Stimulated activated CD4-positive, alpha-beta T cell treated with anti-CD3 and anti-CD28 coated beads, Interleukin-15, amount 100 ng/mL, for 1 hour (primary cell): ENCODE data around the gene BRD3OS.
A peak's percentile ranks its signal among the peaks of the same experiment; 100 is the strongest.
"Not testable (repeated sequence)": the region's sequence is repeated elsewhere in the genome, so short reads cannot be mapped to it uniquely, and the experiment has no call there.

ENCODE experiments used
- DNase-seq, 2 donors: peaks; one replicate each; pipeline ENCODE4 v3.0.0-alpha.2; 2020; ENCODE audit warnings: low read depth in 1 of 2, low spot score in 1 of 2

BRD3OS gene

DNA sequence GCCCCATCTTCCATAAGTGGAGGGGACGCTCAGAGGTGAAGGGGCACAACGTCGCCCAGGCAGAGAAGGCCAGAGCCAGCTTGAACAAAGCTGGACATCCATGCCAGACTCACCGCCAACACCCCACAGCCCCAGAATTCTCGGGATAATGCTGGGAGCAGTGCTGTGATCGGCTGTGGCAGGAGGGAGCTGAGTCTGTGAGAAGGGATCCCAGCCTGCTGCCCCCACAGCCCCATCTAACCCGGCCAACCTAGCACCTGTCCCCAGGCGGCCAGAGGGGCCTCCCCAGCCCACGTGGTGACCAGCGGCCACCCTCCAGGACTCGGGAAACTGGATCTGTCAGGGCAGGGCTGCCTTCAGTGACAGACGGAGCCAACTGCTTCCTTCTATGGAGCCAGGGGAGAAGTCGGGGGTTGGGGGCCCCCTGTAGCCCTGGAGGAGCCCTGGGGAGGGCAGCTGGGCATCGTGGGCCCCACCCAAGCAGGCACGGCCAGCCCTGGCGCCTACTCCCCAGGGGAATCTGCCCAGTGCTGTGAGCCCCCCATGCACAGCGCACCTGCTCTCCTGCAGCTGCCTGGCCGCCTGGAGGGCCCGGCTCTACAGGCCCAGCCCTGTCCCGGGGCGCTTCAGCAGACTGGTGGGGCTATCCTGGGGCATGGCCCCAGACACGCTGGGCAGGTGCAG, 36.5 kb downstream of the BRD3OS start:
- DNase-seq, result no peak

DNA sequence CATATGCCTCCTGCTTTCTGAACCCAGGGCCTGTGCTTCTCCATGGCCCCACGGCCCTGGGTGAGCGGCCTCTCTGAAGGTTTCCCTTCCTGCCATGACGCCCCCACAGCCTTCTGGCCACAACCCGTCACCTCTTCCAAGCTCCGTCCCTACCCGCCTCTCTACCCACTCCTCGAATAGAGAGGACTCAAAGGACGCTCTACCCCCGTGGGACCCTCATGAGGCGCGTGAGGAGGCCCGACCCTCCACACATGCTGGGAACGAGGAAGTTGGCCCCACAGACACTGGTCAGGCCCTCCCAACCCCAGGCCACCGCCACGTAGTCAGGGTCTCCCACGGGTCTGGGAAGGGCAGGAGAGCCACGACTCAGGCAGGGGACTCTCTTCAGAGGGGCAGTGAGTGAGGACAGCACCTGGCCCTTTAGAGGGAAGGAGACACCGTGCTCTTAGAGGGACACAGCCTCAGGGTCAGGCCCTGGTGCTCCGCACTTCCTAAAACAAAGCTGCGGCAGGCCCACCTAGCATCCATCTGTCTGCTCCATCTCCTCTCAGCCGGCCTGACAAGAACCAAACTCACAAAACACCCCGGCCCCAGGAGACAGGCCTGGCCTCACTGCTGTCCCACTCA, 37.3 kb downstream of the BRD3OS start:
- DNase-seq, result no peak

DNA sequence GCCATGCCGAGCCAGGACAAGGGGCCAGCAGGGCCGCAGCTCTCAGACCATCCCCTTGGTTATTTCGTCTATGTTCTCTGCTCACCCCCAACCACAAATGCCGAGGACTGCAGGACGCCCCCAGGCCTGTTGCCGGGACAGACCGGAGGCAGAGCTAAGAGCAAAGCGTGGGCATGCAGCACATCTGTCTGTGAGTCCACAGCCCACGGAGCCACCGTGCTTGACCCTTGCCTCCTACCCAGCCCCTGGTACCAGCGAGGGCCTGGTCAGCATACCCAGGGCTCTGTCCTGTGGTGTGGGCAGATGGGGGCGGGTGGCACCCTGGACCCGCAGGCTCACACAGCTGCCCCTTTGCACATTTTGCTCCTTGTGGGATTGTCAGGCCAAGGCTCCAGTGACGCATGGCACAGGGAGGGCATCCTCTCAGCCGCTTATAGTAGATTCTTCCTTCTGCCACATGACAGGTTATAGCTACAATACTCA, 37.8 kb downstream of the BRD3OS start:
- DNase-seq, result no peak

DNA sequence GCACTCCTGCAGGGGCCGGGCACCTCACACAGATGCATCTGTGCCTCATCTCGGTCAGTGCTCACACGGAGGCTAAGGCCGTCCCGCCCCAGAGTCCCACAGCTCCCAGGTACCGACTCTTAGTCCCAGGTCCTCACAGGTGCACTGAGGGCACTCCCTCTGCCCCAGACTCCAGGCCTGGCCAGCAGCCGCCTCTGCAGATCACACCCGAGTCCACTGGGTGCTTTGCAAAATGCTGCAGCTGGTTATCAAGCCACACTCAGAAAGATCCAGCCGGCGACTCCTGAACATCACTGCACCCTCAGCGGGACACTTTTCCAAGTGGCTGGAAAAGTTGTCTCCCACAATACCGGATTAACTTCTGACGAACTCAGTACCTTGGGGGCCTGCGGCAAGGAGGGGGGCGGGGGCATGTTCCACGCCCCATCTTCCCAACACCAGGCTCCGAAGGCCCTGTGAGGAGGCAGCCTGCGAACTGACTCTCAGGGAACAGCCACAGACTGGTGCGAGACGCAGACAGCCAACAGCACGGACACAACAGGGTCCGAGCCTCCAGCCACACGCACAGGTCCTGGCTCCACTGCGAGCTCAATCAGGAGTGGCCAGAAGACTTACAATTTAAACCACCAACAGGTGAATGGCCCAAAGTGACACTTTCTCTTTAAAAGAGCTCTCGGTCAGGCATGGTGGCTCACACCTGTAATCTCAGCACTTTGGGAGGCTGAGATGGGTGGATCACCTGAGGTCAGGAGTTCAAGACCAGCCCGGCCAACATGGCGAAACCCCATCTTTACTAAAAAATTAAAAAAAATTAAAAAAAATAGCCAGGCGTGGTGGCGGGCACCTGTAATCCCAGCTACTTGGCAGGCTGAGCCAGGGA, 38.5 kb downstream of the BRD3OS start:
- no peak for DNase-seq

DNA sequence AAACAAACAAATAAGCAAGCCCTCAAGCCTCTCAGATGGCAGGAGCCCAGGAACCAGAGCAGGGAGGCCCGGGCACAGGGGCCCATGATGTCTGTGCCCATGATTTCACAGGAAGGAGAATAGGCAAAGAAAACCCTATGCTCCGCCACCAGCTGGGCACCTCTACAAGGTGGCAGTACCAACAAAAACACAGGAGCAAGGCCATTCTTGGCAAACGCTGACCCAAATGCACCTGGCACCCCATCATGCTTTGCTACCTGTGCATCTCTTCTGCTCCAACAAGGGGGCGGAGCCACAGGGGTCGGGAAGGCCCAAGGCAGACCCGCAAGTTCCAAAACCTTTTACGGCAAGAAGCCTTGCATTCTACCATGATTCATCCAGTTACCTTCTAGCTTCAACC, 39.4 kb downstream of the BRD3OS start:
- no peak for DNase-seq

DNA sequence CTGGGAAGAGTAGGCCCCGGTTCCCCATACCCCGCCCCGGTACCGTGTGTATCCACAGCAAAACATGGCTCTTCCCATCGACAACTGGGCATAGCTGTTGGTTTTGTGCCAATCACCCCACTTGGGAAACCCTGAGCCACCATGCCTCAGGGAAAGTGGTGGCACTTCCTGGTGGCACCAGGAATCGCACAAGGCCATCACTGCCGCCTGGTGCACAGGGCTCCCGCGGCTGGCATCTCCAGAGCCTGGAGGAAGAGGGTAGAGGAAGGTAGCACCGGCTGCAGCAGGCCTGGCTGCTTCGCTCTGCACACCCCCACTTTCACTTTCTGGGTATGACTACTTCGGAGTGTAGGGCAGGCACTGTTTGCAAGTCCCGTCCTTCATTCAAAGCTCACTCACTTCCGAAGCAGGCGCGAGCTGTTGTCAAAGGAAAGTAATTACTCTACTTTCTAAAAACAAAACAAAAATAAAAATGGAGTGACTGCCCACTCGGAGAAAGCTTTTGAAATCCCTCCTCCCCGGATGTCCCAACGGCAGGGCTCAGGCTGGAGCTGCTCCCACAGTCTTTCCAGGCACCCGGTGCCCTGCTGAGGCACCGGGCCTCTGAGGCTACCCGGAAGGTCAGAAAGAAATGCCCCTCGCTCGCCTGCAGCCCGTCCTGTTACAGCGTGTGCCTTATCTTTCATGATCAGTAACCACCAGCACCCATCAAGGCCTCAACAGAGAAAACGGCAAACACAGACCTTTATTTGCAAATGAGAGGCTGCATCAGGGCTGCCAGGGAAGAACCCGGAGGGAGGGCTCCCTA, 40.5 kb downstream of the BRD3OS start:
- DNase-seq, result peak; percentile 14 to 42

DNA sequence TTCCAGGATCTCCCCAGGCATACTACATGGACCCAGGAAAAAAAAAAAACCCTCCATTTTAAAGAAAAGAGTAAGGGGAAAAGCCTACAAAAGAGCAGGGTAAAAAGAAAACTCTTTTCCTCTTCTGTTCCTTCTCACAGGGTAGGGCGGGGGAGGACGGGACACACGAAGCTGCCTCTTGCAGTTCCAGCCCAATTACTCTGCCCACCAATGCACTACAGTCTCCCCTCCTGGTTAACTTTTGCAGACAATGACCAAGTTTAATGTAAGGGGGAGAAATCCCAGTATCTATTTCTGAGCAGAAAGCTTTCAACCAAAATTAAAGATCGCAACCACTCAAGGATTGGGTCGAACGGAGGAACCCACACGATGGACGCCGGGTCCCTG, 41.2 kb downstream of the BRD3OS start:
- DNase-seq, result no peak

DNA sequence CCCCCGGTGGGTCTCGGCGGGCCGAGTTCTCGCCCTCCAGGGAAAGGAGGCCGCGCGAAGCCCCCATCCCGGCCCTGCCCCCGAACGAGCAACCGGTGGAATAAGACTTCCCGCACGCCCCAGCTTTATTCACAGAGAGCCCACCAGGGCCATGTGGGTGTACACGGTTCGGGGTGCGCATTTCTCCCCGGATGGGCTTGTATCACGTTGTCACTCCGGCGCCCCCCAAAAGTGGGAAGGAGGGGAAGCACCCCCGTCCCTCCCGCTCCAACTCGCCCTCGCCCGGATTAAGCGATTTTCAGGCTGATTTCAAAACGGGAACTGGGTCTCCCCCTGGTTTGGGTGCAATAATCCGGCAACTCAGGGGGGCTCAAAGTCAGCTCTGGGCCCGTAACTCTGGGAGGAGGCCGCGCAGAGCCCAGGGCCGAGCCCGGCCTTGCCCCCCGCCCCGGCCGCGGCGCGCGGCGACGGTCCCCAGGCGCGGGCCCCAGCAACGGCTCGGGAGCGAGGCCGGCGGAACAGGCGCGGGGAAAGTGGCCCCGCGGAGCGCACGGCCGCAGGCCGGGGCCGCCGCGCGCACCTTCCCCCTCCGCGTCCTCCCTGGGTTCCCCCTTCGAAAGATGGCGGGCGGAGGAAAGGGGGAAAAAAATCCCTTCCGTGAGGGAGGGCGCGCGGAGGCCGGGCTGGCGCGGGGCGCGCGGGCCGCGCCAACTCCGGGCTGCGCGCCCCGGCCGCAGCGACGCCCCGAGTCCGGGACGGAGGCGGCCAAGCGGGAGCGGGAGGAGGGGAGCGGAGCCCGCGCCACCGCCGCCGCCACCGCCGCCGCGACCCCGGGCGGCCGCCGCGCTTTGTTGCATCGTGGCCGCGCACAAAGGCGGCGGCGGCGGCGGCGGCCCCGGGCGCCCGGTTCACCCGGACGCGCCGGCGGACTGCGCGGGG, 41.9 kb downstream of the BRD3OS start:
- DNase-seq, result peak in 1 of 2 donors; percentile 26

DNA sequence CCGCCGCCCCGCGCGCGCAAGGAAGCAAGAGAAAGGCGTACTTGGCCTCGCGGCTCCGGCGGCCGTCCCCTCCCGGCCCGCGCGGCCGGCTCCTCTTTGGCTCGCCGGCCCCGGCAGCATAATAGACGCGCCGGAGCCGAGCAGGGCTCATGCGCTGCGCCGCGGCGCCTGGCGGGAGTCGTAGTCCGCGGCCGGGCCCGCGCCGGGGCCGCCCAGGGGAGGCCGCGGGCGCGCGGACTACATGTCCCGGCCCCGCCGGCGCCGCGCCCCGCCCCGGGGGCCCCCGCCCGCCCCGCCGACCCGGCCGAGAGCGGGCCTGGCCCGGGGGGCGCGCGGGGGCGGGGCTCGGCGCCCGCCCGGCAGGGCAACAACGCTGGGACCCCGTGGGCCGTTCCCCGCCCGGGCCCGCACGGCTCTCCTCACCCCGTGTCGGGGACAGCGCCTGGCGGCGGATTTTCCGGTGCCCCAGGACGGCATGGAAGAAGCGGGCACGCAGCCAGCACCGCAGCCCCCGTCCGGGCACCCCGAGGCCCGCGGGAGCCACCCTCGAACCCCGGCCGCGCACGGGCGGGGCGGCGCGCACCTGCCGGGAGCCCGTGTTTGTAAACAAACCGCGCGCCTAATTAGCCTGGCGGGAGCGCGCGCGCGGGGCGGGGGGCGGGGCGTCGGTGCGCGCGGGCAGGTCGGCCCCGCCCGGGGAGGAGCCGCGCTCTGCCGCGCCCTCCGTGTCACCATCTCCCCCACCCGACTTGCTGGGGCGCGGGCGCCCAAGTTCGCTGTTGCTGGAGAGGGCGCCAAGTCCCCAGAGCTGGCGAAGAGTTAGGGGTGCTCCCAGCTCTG, 42.8 kb downstream of the BRD3OS start, which contains the start of gene BRD3:
Gene BRD3, minus strand, starts transcription at position 123 of the 840 bp plus-strand sequence. CDS start 14,549 bp downstream, outside the sequence.
- DNase-seq, result peak; percentile 67 to 78

DNA sequence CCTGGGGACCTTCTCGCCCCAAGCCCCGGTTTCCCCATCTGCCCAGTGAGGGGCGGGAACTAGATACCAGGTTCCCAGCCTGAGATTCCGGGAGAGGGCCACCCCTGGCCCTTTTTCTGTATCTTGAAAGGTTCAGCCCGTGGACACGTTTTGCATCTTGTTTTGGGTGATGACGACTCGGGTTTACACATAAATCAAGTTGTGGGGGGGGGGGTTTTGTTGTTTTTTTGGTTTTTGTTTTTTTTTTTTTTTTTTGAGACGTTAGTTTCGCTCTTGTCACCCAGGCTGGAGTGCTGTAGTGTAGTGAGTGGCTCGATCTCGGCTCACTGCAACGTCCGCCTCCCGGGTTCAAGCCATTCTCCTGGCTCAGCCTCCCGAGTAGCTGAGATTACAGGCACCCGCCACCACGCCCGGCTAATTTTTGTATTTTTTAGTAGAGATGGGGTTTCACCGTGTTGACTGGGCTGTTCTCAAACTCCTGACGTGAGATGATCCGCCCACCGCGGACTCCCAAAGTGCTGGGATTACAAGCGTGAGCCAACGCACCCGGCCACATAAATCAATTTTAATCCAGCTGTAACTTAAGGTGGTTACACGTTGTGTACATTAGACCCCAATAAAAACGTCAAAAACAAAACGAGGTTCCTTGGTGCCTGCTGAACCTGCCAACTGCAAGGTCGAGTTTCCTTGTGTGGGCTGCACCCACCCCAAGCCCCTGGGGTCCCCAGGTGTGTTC, 43.6 kb downstream of the BRD3OS start:
- no peak for DNase-seq

DNA sequence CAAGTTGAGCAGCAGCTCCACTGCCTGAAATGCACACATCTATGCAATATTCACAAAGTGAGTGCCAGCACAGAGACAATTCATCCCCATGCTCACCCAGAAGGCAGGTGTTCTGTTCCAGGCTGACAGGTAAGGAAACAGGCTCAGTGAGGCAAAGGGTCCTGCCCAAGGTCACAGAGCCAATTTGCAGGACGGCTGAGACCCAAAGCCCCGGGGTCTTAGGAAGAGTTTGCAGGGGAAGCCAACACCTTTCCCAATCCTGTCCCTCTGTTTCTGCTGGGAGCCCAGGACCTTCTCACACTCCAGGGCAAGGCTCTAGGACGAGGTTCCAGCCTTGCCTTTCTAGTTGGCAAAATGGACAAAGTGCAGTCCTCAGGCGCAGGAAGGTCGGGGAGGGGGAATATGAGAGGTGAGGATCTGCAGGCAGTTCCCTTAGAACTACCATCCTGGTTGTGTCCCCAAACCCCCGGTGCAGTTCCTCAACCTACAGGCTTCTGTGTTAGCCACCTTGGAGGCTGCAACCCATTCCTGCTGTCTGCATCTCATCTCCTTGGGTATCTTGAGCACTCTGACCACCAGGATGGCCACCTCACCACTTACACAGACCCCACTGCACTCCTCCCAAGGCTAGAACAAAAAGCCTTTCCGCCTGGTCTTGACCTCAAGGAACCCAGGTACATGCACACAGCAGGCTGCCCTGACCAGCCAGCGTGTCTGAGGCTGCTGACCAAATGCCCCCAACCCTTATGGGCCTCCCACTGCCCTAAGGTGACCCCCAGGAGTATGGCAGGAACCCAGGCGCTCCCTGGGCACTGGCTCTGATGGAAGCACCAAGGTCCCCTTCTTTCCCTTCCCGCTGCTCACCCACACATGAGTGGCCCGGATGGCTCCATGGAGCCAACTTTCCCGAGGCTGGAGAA, 44.5 kb downstream of the BRD3OS start:
- DNase-seq, result no peak

DNA sequence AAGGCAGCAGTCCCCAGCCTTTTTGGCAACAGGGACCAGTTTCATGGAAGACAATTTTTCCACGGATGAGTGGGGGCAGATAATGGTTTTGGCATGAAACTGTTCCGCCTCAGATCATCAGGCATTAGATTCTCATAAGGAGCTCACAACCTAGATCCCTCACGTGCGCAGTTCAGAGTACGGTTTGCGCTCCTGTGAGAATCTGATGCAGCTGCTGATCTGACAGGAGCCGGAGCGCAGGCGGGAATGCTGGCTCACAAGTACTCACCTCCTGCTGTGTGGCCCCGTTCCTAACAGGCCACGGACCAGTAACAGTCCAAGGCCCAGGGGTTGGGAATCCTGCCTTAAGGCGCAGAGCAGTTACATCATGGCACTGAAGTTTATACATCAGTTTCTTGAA, 45.9 kb downstream of the BRD3OS start:
- DNase-seq, result no peak

DNA sequence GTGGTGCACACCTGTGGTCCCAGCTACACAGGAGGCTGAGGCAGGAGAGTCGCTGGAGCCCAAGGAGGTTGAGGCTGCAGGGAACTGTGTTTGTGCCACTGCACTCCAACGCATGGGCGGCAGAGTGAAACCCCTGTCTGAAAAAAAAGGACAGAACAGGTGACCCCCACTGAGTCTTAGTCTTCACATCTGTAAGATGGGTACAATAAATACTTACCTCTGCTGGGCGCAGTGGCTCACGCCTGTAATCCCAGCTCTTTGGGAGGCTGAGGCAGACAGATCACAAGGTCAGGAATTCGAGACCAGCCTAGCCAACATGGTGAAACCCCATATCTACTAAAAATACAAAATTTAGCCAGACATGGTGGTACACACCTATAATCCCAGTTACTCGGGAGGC, 47.4 kb downstream of the BRD3OS start:
- DNase-seq, result not testable (repeated sequence)

DNA sequence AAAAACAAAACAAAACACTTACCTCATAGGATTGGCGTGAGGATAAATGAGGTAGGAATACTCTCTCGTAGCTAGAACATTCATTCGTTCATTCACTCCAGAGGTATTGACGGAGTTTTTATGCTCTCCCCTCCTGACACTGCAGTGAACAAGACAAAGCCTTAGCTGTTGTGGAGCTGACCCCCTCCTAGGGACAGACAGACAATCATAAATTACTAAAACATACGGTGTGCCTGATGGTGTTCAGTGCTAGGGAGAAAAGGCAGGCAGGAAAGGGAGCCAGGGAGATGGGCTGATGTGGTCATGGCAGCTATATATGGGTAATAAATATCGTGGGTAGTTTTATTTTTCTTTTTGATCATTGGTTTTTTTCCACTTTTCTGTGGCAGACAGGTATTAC, 48.2 kb downstream of the BRD3OS start:
- no peak for DNase-seq

DNA sequence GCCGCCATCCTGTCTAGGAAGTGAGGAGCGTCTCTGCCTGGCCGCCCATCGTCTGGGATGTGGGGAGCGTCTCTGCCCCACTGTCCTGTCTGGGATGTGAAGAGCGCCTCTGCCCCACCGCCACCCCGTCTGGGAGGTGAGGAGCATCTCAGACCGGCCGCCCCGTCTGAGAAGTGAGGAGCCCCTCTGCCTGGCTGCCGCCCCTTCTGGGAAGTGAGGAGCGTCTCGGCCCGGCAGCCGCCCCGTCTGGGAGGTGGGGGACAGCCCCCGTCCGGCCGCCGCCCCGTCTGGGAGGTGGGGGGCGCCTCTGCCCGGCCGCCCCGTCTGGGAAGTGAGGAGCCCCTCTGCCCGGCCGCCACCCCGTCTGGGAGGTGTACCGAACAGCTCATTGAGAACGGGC, 50.4 kb downstream of the BRD3OS start:
- DNase-seq, result not testable (repeated sequence)

DNA sequence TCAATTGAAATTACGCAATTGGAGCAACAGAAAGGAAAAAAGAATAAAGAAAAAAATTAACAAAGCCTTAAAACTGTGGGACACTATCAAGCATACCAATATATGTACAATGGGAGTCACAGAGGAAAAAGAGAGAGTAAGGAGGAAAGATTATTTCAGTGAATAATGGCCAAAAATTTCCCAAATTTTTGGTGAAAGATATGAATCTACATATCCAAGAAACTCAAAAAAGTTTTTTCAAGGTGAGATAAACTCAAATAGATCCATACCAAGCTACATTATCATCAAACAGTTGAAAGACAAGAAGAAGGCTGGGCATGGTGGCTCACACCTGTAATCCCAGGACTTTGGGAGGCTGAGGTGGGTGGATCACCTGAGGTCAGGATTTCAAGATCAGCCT, 51.4 kb downstream of the BRD3OS start:
- no peak for DNase-seq
